Lung (tissue), 12 donors: Measurements from ENCODE around the gene GSTO2. TPM values are rescaled to one million over a fixed set of nuclear protein-coding genes. Genes with fewer than 3 reads are reported as not detected.

Experiments
- ATAC-seq: fragments of 200-7000 bp; cut with Tn5 transposase; one replicate; pipeline ENCODE4 v1.9.1; 2020; ENCODE audit warnings: moderate number of reproducible peaks; ENCODE audit not compliant: insufficient read depth, low FRiP score
- DNase-seq, 3 donors: peaks; one replicate each; pipeline ENCODE4 v3.0.0-alpha.2; 2013 to 2017
- H3K27ac ChIP-seq, 2 donors: one replicate each; pipeline ENCODE4 v1.5.1; 2013; ENCODE audit warnings: mild to moderate bottlenecking in 2 of 2, moderate library complexity in 2 of 2, control low read depth in 1 of 2, inconsistent platforms in 1 of 2, low read depth in 1 of 2, low read length in 1 of 2
- H3K27me3 ChIP-seq, 3 donors: one replicate each; pipeline ENCODE4 v1.5.1; 2013; ENCODE audit warnings: low read length in 2 of 3; ENCODE audit not compliant: control insufficient read depth in 3 of 3, insufficient read depth in 3 of 3
- H3K36me3 ChIP-seq, 4 donors: one replicate each; pipeline ENCODE4 v1.5.1; 2013; ENCODE audit warnings: low read length in 4 of 4, mild to moderate bottlenecking in 1 of 4, moderate library complexity in 1 of 4; ENCODE audit not compliant: control insufficient read depth in 4 of 4, insufficient read depth in 4 of 4
- H3K4me1 ChIP-seq, 5 donors: one replicate each; pipeline ENCODE4 v1.5.1; 2013; ENCODE audit warnings: low read length in 5 of 5, mild to moderate bottlenecking in 2 of 5, moderate library complexity in 1 of 5; ENCODE audit not compliant: control insufficient read depth in 5 of 5, insufficient read depth in 5 of 5
- H3K4me3 ChIP-seq: one replicate; pipeline ENCODE4 v1.5.1; 2013; ENCODE audit warnings: mild to moderate bottlenecking, control low read depth, moderate library complexity
- H3K9ac ChIP-seq, 2 donors: one replicate each; pipeline ENCODE4 v1.5.1; 2013; ENCODE audit warnings: low read length in 2 of 2, control low read depth in 1 of 2; ENCODE audit not compliant: insufficient read depth in 1 of 2
- H3K9me3 ChIP-seq, 4 donors: one replicate each; pipeline ENCODE4 v1.5.1; 2013; ENCODE audit warnings: low read length in 3 of 4, mild to moderate bottlenecking in 1 of 4, moderate library complexity in 1 of 4; ENCODE audit not compliant: control insufficient read depth in 4 of 4, insufficient read depth in 3 of 4
- WGBS, 2 donors: extraction: QIAGEN DNeasy Blood & Tissue Kit; methylation state at CpG; one replicate each; pipeline ENCODE4 v1.1.7; 2013; 5-methylcytosine and 5-hydroxymethylcytosine counted together
- polyA plus RNA-seq, 2 donors: library from polyadenylated mRNA; stranded (reverse); fragments of 200-250 nt; gene quantifications; one replicate each; pipeline ENCODE4 v1.2.1, GENCODE V29; 2013
- total RNA-seq, 2 donors: library from RNA; depleted of rRNA in 1 of 2; stranded (reverse); fragments of >200 nt in 1 of 2; gene quantifications; one replicate each; pipeline ENCODE4 v1.2.1, GENCODE V29; 2014 to 2021
- TF ChIP-seq, protein P1 (sequence below): IDR thresholded peaks from 2 replicates; pipeline ENCODE4 v1.5.1; 2012; ENCODE audit warnings: mild to moderate bottlenecking; ENCODE audit errors: control extremely low read depth, extremely low read depth
- donor health status: control.
- donor health status: control.
- donor health status: Bipolar disorder and iron deficiency.
- donor health status: healthy.
- donor health status: DM: yes; HTN: yes; CAD: no.

GSTO2 gene
- total and polyA plus RNA-seq, 4 donors = 6.6 to 25.9 (median 12.1) TPM

- no peak overlapping the region for H3K4me3 ChIP-seq
- H3K27me3 ChIP-seq = no peaks in the 10 kb centered on the region
- H3K4me1 ChIP-seq = peaks cover 35 to 81% (median 53%) of the 10 kb centered on the region in 5 donors
- no peaks in the 10 kb centered on the region for H3K9me3 ChIP-seq
- DNase-seq (no peak), ATAC-seq (no peak)
- TF ChIP-seq, protein P1, sequence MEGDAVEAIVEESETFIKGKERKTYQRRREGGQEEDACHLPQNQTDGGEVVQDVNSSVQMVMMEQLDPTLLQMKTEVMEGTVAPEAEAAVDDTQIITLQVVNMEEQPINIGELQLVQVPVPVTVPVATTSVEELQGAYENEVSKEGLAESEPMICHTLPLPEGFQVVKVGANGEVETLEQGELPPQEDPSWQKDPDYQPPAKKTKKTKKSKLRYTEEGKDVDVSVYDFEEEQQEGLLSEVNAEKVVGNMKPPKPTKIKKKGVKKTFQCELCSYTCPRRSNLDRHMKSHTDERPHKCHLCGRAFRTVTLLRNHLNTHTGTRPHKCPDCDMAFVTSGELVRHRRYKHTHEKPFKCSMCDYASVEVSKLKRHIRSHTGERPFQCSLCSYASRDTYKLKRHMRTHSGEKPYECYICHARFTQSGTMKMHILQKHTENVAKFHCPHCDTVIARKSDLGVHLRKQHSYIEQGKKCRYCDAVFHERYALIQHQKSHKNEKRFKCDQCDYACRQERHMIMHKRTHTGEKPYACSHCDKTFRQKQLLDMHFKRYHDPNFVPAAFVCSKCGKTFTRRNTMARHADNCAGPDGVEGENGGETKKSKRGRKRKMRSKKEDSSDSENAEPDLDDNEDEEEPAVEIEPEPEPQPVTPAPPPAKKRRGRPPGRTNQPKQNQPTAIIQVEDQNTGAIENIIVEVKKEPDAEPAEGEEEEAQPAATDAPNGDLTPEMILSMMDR = no peak
- H3K36me3 ChIP-seq = peaks cover 0 to 7% (median 0%) of the 10 kb centered on the region in 4 donors
- no peak overlapping the region for H3K9ac ChIP-seq
- H3K27ac ChIP-seq = peak overlapping the region; percentile 83 to 94
- 91% methylated on average over 10 of the region's 10 CpGs for WGBS, 2 donors
Measured at GRCh38 chr10:104324931-104325330, 55.9 kb downstream of the GSTO2 start.

DNA sequence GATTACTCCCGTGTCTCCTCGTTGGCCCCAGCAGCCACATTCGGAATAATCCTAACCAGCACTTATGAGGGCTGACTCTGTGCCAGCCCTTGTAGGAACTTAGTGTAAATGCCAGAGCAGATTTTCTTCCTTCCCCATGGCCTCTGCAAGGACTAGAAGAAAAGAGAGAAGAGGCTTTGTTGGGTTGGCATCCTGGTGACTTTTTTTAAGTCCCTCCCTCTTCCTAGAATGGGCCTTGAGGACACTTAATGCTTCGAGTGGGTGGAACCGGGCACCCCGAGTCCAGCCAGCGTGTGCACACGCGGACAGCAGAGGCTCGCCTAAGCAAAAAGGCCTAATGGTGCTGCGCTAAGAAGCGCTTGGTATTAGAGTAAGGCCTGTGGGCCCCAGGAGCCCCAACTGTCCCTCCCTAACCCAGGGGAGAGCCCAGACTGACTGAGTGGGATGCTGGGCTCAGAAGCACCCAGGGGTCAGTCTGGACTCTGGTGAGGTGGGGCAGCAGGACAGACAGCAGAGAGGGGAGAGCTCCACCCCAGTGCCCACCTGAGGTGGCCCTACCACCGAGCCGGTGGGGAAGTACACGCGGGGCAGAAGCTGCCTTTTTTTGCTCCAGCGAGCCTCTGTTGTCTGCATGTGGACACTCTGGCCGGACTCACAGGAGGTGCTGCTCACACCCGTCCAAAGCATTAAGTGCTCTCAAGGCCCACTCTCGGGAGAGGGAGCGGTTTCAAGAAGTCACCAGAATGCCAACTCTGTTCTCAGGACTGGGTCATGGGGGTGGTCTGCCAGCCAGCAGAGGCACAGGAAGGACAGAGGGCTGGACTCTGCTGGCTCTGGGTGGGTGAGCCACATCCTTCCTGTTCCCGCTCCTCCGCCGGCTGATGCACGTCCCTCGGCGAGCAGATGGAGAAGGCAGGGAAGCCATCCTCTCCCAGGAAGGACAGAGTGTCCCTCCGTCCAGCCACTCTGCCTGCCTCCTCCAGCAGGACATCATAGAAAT, 56.8 kb downstream of the GSTO2 start:
- TF ChIP-seq, protein P1 = no peak
- H3K9ac ChIP-seq = no peak overlapping the region
- no peaks in the 10 kb centered on the region for H3K9me3 ChIP-seq
- peak overlapping the region; percentile 83 to 94 for H3K27ac ChIP-seq
- no peak overlapping the region for H3K4me3 ChIP-seq
- H3K36me3 ChIP-seq = peaks cover 0 to 7% (median 0%) of the 10 kb centered on the region in 4 donors
- no peaks in the 10 kb centered on the region for H3K27me3 ChIP-seq
- DNase-seq = peak in 2 of 3 donors; percentile 36 to 53
- peak; percentile 24 for ATAC-seq
- 23 to 28% methylated on average over 28 of the region's 28 CpGs for WGBS, 2 donors
- peaks cover 38 to 85% (median 61%) of the 10 kb centered on the region in 5 donors for H3K4me1 ChIP-seq

GRCh38 chr10:104326991-104327610, 58.1 kb downstream of the GSTO2 start:
- Histone ChIP-seq H3K27ac (peak overlapping the region; percentile 83 to 94), H3K36me3 (peaks cover 0 to 7% (median 0%) of the 10 kb centered on the region in 4 donors), H3K27me3 (no peaks in the 10 kb centered on the region), H3K9ac (no peak overlapping the region), H3K9me3 (no peaks in the 10 kb centered on the region), H3K4me1 (peaks cover 47 to 80% (median 69%) of the 10 kb centered on the region in 5 donors), H3K4me3 (no peak overlapping the region)
- TF ChIP-seq, protein P1 = no peak
- DNase-seq (no peak), ATAC-seq (no peak)
- WGBS, 2 donors = 92 to 94% methylated on average over 9 of the region's 9 CpGs
